Right renal cortex interstitium (tissue), 3 donors: Measurements from ENCODE around the gene SDK2. TPM values are rescaled to one million over a fixed set of nuclear protein-coding genes. Genes with fewer than 3 reads are reported as not detected.
A peak's percentile ranks its signal among the peaks of the same experiment; 100 is the strongest.

Experiments
- DNase-seq, 3 donors: peaks; one replicate each; pipeline ENCODE4 v3.0.0-alpha.2; 2013; ENCODE audit warnings: low read depth in 3 of 3, low spot score in 2 of 3
- polyA plus RNA-seq, 3 donors: library from polyadenylated mRNA; unstranded; fragments of 120-200 nt; gene quantifications; one replicate each; pipeline ENCODE4 v1.2.1, GENCODE V29; 2013; ENCODE audit not compliant: insufficient read length in 3 of 3

Gene SDK2
- polyA plus RNA-seq, 3 donors, result 7.7 to 8.4 (median 8.3) TPM

GRCh38 chr17:73588891-73589290 is 55.4 kb downstream of the SDK2 start:
- DNase-seq, result no peak

- no peak for DNase-seq
These were observed 55.9 kb downstream of the SDK2 start for GRCh38 chr17:73588301-73588846.

GRCh38 chr17:73586921-73587602 is 57.2 kb downstream of the SDK2 start:
- DNase-seq, result no peak

GRCh38 chr17:73586275-73586832 is 57.9 kb downstream of the SDK2 start:
- peak; percentile 40 to 74 (median 59) for DNase-seq

GRCh38 chr17:73585583-73585982 is 58.7 kb downstream of the SDK2 start:
- no peak for DNase-seq

GRCh38 chr17:73584987-73585386 is 59.3 kb downstream of the SDK2 start:
- no peak for DNase-seq

- DNase-seq, result no peak
These were observed 60.2 kb downstream of the SDK2 start for GRCh38 chr17:73584049-73584448.

GRCh38 chr17:73582821-73583220 is 61.4 kb downstream of the SDK2 start:
- no peak for DNase-seq

- DNase-seq, result no peak
These were observed 61.9 kb downstream of the SDK2 start for GRCh38 chr17:73582359-73582758.

- no peak for DNase-seq
These were observed 62.9 kb downstream of the SDK2 start for GRCh38 chr17:73581379-73581778.

GRCh38 chr17:73580073-73580710 is 64.1 kb downstream of the SDK2 start:
- DNase-seq, result no peak

GRCh38 chr17:73576556-73577098 is 67.6 kb downstream of the SDK2 start:
- no peak for DNase-seq

GRCh38 chr17:73575470-73576221 is 68.6 kb downstream of the SDK2 start:
- no peak for DNase-seq

GRCh38 chr17:73571511-73572130 is 72.6 kb downstream of the SDK2 start:
- DNase-seq, result no peak

- no peak for DNase-seq
These were observed 74.4 kb downstream of the SDK2 start for GRCh38 chr17:73569762-73570319.

GRCh38 chr17:73568934-73569333 is 75.3 kb downstream of the SDK2 start:
- DNase-seq, result no peak

- no peak for DNase-seq
These were observed 77.1 kb downstream of the SDK2 start for GRCh38 chr17:73566905-73567782.

GRCh38 chr17:73564843-73565242 is 79.4 kb downstream of the SDK2 start:
- no peak for DNase-seq

GRCh38 chr17:73562896-73563295 is 81.3 kb downstream of the SDK2 start:
- DNase-seq, result no peak
